DMS 273 (cell line): ENCODE results near the gene ARID5A.

Experiments used
- DNase-seq: peaks from one replicate; lab custom pipeline; 2025; ENCODE audit not compliant: unreplicated experiment; lab: John Stamatoyannopoulos, UW

Gene ARID5A

GRCh38 chr2:96594691-96595152, 58.2 kb downstream of the ARID5A start:
- DNase-seq = no peak

GRCh38 chr2:96596596-96596995, 60.0 kb downstream of the ARID5A start:
- DNase-seq = no peak

GRCh38 chr2:96599941-96600340, 63.4 kb downstream of the ARID5A start:
- no peak for DNase-seq

- DNase-seq = no peak
These were observed 65.1 kb downstream of the ARID5A start for GRCh38 chr2:96601382-96602292.
